ENCODE results near the gene CFAP45.

CFAP45 gene

DNA sequence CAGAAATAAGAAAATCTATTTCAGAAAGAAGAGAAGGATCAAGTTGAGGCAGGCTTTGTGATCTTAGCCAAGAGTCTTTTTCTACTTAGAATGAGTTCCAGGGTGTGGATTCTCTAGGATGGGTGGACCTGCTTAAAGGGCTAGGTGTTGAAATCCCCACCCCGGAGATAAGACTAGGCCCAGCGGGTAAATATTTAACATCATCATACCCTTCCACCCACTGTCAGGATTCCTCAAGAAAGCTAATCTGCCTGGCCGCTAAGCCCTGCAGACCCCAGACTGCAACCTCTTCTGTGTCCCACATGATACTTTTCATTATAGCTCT is 39.7 kb upstream of the CFAP45 start:
- FAIRE-seq, result no peak
- no peak for DNase-seq (ENCODE audit: insufficient read length, low spot score)
- TF ChIP-seq, protein P1, sequence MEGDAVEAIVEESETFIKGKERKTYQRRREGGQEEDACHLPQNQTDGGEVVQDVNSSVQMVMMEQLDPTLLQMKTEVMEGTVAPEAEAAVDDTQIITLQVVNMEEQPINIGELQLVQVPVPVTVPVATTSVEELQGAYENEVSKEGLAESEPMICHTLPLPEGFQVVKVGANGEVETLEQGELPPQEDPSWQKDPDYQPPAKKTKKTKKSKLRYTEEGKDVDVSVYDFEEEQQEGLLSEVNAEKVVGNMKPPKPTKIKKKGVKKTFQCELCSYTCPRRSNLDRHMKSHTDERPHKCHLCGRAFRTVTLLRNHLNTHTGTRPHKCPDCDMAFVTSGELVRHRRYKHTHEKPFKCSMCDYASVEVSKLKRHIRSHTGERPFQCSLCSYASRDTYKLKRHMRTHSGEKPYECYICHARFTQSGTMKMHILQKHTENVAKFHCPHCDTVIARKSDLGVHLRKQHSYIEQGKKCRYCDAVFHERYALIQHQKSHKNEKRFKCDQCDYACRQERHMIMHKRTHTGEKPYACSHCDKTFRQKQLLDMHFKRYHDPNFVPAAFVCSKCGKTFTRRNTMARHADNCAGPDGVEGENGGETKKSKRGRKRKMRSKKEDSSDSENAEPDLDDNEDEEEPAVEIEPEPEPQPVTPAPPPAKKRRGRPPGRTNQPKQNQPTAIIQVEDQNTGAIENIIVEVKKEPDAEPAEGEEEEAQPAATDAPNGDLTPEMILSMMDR (IDR thresholded peaks at IDR 0.05; ENCODE audit: insufficient read depth, missing control alignments), result no peak

GRCh38 chr1:159938905-159939677 is 39.1 kb upstream of the CFAP45 start:
- DNase-seq (ENCODE audit: insufficient read length, low spot score), result no peak
- FAIRE-seq, result peak; percentile 85

GRCh38 chr1:159938211-159938852 is 38.4 kb upstream of the CFAP45 start:
- FAIRE-seq (peak; percentile 63), DNase-seq (ENCODE audit: insufficient read length, low spot score) (peak; percentile 92)
- TF ChIP-seq, protein P1 (IDR thresholded peaks at IDR 0.05; ENCODE audit: insufficient read depth, missing control alignments), result no peak

More at GRCh38 chr1:159938905-159939677, 39.1 kb upstream of the CFAP45 start:
- TF ChIP-seq, protein P1 (IDR thresholded peaks at IDR 0.05; ENCODE audit: insufficient read depth, missing control alignments), result no peak

DNA sequence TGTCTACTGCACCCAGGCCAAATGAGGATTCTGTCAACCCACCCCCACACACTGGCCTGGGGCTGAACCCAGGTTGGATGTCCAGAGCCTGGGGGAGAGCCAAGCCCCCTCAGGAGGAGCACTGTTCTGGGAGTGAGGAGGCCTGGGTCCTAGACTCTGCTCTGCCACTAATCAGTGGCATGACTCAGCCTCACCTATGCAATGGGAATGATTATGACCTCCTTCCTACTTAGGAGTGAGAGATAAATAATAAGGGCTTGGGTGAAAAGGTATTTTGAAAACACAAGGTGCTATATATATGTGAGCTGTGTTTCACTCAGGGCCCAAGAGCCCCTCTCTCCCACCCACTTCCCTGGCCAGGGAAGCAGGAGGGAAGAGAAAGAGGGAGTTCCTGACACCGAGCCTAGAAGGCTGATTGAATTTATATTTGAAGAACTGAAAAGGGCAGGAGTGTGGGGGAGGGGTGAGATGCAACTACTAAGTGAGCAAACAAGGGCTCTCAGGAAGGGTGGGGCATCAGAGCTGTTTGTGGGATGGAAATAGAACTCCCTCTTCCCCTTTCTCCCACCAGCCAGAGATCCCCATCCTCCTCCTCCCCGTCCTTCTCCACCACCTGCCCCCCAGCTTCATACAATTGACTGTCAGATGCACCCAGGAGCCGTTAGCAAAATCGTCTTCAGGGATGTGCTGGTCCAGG is 37.2 kb upstream of the CFAP45 start:
- TF ChIP-seq, protein P1 (IDR thresholded peaks at IDR 0.05; ENCODE audit: insufficient read depth, missing control alignments), result no peak
- FAIRE-seq (no peak), DNase-seq (ENCODE audit: insufficient read length, low spot score) (no peak)

GRCh38 chr1:159936273-159936904 is 36.4 kb upstream of the CFAP45 start:
- DNase-seq (ENCODE audit: insufficient read length, low spot score) (peak; percentile 89), FAIRE-seq (peak; percentile 25)
- TF ChIP-seq, protein P1 (IDR thresholded peaks at IDR 0.05; ENCODE audit: insufficient read depth, missing control alignments), result peak; percentile 99

GRCh38 chr1:159935719-159936272 is 35.8 kb upstream of the CFAP45 start:
- TF ChIP-seq, protein P1 (IDR thresholded peaks at IDR 0.05; ENCODE audit: insufficient read depth, missing control alignments), result no peak
- DNase-seq (ENCODE audit: insufficient read length, low spot score) (no peak), FAIRE-seq (peak; percentile 29)
